Activated naive CD4-positive, alpha-beta T cell (primary cell): ENCODE measurements around the gene ABLIM2.
A peak's percentile ranks its signal among the peaks of the same experiment; 100 is the strongest.
"Not testable (repeated sequence)": the region's sequence is repeated elsewhere in the genome, so short reads cannot be mapped to it uniquely, and the experiment has no call there.

Experiments
- DNase-seq, 4 experiments: peaks; one replicate each; lab custom pipeline; 2025; lab: John Stamatoyannopoulos, UW

ABLIM2 gene

DNA sequence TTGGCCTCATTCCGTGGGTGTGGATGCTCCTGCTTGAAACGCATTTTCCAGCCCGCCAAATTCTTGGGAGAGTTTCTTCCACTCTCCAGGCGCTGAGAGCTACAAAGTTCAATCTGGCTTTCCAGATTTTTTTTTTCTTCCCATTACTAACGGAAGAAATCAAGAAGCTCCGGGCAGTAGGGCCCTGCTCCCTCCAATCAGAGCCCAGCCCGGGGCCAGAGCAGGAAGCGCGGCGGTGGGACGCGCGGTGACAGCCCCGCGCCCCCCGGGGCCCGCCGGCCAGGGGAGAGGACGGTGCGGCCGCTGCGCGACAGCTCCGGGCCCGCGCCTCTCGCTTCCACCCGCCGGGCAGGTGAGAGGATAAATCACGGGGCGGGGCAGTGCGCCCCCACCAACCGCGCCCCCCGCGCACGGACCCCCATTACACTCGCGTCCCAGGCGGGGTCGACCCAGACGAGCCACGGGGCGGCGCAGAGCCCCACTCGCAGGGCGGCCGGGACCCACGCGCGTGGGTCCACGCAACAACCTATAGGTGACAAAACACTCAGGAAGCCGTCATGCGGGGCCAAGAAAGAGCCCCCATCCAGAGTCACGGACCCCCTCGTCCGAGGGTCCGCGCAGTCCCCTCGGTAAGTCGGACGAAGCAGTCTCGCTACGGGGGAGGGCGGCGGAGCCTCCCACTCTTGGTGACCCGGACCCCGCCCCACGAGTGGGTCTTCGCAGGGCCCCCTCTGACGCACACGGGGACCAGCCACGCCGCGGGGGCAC lies 219.8 kb downstream of the ABLIM2 start:
- peak in 1 of 4 experiments; percentile 6 for DNase-seq

DNA sequence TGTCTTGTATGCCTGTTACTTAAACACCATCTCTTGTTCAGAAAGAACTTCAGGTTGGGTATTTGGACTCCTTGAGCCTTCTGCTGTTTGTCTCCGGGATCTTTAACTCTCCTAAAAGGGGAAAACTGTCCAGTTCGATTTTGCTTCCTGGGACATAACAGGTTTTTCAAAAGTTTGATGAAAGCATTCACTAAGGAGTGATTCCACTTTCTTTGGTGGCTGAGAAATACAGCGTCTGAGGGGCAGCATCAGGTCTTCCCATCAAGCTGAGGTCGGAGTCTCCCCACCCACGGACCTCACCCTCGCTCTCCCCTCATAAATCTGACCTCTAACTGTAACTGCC lies 220.4 kb downstream of the ABLIM2 start:
- DNase-seq: no peak

DNA sequence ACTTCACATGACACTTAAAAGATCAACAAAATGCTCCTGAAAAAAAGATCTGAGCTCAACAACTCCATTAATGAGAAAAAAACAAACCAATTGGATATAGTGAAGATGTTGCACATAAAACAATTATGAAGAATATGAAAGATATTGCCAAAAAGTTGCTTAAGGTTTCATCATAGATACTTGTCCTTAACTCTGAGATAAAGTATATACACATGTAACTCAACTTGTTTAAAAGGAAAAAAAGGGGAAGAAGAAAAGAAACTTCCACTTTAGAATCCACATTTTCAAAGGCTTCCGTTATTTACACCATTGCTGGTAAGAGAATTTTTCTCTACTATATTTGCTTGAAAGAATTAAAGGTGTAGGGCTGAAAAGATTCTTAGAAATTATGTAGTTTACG lies 221.6 kb downstream of the ABLIM2 start:
- no peak for DNase-seq

DNA sequence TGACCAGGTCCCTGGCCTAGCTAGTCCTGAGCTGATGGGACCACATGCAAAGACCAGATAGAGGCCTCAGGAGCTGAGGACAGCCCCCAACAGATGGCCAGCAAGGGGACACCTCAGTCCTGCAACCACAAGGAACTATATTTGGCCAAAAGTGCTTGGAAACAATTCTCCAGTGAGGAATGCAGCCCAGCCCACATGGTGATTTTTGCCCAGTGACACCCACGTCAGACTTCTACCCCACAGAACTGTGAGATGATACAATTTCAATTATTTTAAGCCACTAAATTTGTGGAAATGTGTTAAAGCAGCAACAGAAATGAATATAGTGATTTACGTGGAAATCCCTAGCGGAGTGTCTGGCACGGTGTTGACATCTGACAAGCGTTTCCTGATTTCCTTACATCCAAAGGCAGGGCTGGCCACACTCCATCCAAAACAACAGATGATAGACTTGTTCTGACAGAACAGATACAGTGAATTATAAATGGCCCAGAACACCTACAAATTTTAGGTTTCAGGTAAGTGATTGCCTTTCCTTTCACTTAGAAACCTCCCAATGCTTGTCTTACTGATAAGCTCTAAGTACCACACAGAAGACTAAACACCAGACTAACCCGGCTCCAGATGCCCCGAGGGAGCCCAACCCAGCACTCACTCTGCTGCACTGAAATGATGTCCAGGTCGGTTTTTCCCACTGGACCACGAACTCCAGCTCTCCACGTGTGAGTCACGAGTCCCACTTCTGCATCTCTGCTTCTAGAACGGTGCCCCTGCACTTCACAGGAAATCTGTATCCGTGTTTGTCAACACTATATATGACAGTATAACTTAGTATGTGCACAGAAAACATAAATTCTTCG lies 224.7 kb downstream of the ABLIM2 start:
- DNase-seq: no peak

DNA sequence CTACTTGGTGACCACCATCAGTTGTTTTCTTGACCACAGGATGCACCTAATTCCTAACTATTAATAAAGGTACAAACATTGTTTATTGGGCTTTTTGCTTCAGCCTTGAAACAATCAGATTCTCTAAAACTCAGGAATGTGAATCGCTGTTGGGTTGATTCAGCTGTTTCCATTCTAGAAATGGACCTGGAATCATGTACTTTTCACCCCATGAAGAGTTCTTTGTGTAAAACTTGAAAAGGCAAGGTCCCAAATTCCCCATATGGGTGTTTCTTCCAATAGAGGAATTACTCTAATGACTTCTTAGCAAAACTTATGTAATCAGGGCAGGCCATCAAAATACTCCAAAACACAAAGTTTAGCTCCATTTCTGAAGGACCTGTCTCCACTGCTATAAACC lies 226.3 kb downstream of the ABLIM2 start:
- no peak for DNase-seq

DNA sequence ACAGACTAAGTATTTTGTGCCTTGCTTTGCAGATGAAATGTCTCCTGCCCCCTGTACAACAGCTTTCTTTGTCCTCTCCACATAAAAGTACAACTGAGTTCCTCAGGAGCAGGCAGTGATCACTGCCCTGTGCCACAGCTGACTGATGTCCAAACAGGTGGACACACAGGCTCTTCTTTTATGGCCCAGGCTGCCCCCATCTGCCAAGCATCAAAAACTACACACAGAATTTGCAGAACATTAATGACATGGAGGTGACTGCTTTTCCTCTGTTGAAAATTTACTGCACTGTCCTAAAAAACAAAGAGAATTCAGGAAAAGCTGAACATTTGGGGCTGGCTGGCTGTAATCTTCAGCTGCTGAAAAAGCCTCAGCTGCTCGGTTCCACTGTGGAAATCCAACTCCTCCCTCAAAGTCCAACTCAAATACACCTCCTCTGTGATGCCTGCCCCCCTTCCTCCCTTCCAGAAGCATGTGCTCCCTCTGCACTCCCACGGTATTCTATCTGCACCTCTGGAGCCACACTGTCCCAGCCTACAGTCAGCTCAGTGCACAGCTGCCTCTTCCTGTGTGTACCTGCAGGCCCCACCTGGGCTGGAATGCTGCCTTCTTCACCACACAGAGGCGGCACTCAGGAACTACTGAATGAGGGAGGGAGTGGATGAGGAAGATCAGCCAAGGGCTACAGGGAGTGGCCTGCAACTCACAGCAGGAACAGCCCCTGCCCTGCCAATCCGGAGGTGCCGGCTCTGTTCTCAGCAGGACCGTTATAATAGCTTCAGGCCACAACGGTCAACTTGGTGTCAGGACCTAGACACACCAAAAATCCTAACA lies 229.3 kb downstream of the ABLIM2 start:
- no peak for DNase-seq

DNA sequence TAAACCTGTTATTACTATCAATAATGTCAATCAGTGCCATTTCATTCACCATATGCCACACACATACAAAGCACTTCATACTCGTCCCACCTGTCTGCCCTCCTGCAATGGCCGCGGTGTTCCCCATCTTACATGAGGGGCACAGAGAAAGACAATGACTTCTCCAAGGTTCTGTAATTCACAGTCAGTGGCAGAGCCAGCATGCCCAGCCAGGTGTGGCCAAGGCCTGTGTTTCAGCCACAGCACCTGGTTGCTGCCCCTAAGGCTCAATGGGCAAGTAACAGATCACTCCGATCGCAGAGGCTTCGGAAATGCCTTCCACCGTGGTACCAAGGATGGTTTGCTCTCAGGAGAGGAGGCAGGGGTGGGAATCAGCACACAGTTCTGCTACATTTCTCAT lies 229.9 kb downstream of the ABLIM2 start:
- no peak for DNase-seq

DNA sequence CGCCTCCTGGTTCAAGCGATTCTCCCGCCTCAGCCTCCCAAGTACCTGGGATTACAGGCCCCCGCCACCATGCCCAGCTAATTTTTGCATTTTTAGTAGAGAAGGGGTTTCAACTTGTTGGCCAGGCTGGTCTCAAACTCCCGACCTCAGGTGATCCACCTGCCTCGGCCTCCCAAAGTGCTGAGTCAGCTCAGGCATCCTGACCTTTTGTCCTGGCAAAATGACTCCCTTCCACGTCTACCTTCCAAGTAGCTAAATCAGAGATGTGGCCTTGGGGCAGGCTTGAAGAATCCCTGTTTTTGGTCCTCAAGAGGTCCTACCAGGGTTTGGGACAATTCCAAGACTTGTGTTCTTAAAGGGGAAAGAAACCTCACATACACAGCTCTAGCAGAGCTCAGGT lies 231.8 kb downstream of the ABLIM2 start:
- DNase-seq: no peak

DNA sequence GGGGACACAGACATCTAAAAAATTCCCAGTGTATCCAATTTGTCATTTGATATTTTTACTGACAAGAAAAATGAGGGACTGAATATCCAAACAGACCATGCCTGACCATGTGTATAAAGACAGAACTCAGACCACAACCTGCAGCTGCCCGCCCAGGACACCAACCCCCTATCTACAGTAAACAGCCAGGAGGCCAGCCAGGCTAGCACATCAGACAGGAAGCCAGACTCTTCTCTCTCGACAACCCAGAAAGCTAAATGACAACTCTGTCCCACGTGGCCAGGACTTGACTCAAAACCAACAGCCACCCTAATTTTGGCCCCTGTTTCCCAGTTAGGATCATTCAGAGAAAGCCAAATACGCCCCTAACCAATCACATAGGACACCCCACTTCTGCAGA lies 234.0 kb downstream of the ABLIM2 start:
- DNase-seq: no peak

DNA sequence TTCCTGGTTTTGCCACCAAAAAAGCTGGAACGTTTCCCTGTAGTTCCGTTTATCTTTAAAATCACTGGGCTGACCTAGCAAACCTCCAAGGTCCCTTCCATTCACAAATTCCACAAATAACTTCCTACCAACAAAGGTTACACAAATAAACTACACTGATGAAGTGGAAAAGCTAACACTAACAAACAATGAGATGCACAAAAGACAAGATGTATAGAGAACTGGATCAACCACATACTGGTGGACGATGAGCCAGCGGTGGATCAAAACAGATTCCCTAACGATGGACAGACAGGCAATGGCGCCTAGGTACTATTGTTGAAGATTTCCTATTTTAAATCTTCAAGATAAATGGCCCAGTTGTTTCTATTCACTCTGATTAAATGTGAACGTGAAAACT lies 234.4 kb downstream of the ABLIM2 start:
- DNase-seq: no peak

DNA sequence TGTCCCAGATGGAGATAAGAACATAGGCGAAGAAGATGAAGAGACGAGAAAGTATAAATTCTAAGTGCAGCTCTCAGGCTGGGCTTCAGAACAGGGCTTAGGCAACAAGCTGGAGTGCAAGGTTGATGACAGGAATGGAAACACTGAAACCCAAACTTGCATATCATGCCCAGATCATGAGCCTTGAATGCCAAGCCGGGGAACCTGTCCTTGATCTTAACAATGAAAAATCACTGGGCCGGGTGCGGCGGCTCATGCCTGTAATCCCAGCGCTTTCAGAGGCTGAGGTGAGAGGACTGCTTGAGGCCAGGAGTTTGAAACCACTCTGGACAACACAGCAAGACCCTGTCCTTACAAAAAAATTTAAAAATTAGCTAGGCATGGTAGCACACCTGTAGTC lies 236.1 kb downstream of the ABLIM2 start:
- no peak for DNase-seq

DNA sequence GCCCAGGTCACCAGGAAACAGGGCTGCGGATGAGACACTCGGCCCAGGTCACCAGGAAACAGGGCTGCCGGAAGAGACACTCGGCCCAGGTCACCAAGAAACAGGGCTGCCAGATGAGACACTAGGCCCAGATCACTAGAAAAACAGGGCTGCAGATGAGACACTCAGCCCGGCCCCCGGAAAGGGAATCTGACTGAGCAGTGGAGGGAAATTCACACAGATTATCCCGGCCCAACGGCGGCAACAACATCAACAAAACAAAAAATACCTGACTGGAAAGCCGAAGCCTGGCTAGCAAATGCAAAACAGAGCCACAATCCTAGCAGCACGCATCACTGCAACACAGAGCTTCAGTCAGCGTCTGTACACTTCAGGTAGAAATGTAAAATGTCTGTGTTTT lies 239.6 kb downstream of the ABLIM2 start:
- no peak for DNase-seq

DNA sequence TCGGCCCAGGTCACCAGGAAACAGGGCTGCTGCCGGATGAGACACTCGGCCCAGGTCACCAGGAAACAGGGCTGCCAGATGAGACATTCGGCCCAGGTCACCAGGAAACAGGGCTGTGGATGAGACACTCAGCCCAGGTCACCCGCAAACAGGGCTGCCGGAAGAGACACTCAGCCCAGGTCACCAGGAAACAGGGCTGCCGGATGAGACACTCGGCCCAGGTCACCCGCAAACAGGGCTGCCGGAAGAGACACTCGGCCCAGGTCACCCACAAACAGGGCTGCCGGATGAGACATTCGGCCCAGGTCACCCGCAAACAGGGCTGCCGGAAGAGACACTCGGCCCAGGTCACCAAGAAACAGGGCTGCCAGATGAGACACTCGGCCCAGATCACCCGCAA lies 240.4 kb downstream of the ABLIM2 start:
- not testable (repeated sequence) for DNase-seq

DNA sequence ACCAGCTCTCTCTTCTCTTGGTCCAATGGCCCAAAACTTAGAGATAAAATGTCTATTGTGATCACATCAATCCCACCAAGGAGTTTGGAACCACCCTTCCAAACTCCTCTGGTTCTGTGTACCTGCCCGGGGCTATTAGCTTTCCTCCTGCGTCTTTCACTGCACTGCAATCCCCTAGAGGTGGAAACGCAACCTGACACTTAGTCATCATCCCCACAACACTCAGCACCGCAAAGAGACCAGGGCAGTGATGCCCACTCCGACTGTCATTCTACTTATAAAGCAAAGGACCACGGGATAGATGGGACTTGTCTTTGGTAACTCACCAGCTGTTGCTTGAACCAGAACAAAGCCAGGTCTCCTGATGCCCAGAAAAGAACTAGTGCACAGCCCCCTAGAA lies 240.9 kb downstream of the ABLIM2 start:
- DNase-seq: no peak

DNA sequence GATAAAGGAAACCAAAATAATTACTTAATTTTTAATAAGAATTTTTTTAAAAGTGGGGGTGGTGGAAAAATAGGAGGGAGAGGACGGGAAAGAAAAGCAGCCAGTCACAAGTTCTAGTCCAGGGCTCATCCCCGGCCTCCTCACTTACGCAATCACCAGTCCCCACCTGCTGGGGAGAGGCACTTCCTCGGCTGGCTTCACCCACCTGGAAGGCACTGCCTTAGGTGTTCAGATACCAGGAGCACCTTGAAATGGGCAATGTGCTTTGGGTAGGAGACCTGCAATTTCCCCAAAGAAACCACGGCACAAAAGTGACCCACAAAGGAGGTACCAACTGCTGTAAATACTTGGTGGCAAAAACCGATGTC lies 242.8 kb downstream of the ABLIM2 start:
- DNase-seq: no peak
